ENCODE measurements around the gene LIPC.

The LIPC gene

GRCh38 chr15:58495891-58496408 lies 64.2 kb downstream of the LIPC start:
- no peak for DNase-seq (ENCODE audit: low read depth in 2 of 2)

GRCh38 chr15:58497046-58497785 lies 65.4 kb downstream of the LIPC start:
- DNase-seq (ENCODE audit: low read depth in 2 of 2), result no peak

- no peak for DNase-seq (ENCODE audit: low read depth in 2 of 2)
Measured at GRCh38 chr15:58498821-58499580, 67.2 kb downstream of the LIPC start.

GRCh38 chr15:58501006-58501405 lies 69.2 kb downstream of the LIPC start:
- no peak for DNase-seq (ENCODE audit: low read depth in 2 of 2)

- DNase-seq (ENCODE audit: low read depth in 2 of 2), result no peak
Measured at GRCh38 chr15:58501636-58502188, 69.9 kb downstream of the LIPC start.

GRCh38 chr15:58503139-58504027 lies 71.6 kb downstream of the LIPC start:
- DNase-seq (ENCODE audit: low read depth in 2 of 2), result no peak

GRCh38 chr15:58504674-58505234 lies 73.0 kb downstream of the LIPC start:
- DNase-seq (ENCODE audit: low read depth in 2 of 2), result no peak

GRCh38 chr15:58505581-58505980 lies 73.8 kb downstream of the LIPC start:
- DNase-seq (ENCODE audit: low read depth in 2 of 2), result no peak

GRCh38 chr15:58506064-58506490 lies 74.3 kb downstream of the LIPC start:
- DNase-seq (ENCODE audit: low read depth in 2 of 2), result no peak

- no peak for DNase-seq (ENCODE audit: low read depth in 2 of 2)
Measured at GRCh38 chr15:58506783-58507668, 75.2 kb downstream of the LIPC start.

GRCh38 chr15:58509556-58509955 lies 77.8 kb downstream of the LIPC start:
- no peak for DNase-seq (ENCODE audit: low read depth in 2 of 2)

GRCh38 chr15:58510715-58511598 lies 79.2 kb downstream of the LIPC start:
- DNase-seq (ENCODE audit: low read depth in 2 of 2), result no peak

- no peak for DNase-seq (ENCODE audit: low read depth in 2 of 2)
Measured at GRCh38 chr15:58511599-58511987, 79.8 kb downstream of the LIPC start.

GRCh38 chr15:58512522-58512921 lies 80.7 kb downstream of the LIPC start:
- no peak for DNase-seq (ENCODE audit: low read depth in 2 of 2)

GRCh38 chr15:58513008-58513407 lies 81.2 kb downstream of the LIPC start:
- no peak for DNase-seq (ENCODE audit: low read depth in 2 of 2)

GRCh38 chr15:58513726-58514336 lies 82.0 kb downstream of the LIPC start:
- no peak for DNase-seq (ENCODE audit: low read depth in 2 of 2)

- no peak for DNase-seq (ENCODE audit: low read depth in 2 of 2)
Measured at GRCh38 chr15:58515807-58516206, 84.0 kb downstream of the LIPC start.

- no peak for DNase-seq (ENCODE audit: low read depth in 2 of 2)
Measured at GRCh38 chr15:58517252-58517681, 85.5 kb downstream of the LIPC start.

Data from activated CD4-positive, alpha-beta T cell treated with anti-CD3 and anti-CD28 coated beads for 24 hours (primary cell).